RCC 7860 (cell line): ENCODE measurements around the gene CHKA.

Source experiments
- DNase-seq: peaks from one replicate; pipeline ENCODE4 v3.0.0-alpha.2; 2015; ENCODE audit warnings: low spot score
- FAIRE-seq: peaks from 2 replicates; lab custom pipeline; 2012; peaks lifted over from hg19 to GRCh38; lab: Jason Lieb, UNC

CHKA gene

GRCh38 chr11:68143310-68143689 lies 22.1 kb upstream of the CHKA start:
- FAIRE-seq: no peak
- DNase-seq: no peak

- FAIRE-seq (no peak), DNase-seq (no peak)
Measured at GRCh38 chr11:68142441-68143309, 21.5 kb upstream of the CHKA start.

GRCh38 chr11:68142028-68142412 lies 20.8 kb upstream of the CHKA start:
- peak; percentile 55 for FAIRE-seq

GRCh38 chr11:68141246-68142027 lies 20.2 kb upstream of the CHKA start:
- DNase-seq (no peak), FAIRE-seq (no peak)

More at GRCh38 chr11:68142028-68142412, 20.8 kb upstream of the CHKA start:
- DNase-seq: peak; percentile 22

GRCh38 chr11:68140496-68141245 lies 19.5 kb upstream of the CHKA start:
- FAIRE-seq (no peak), DNase-seq (no peak)

- FAIRE-seq (no peak), DNase-seq (no peak)
Measured at GRCh38 chr11:68138237-68138636, 17.0 kb upstream of the CHKA start.

GRCh38 chr11:68137833-68138232 lies 16.6 kb upstream of the CHKA start:
- FAIRE-seq (no peak), DNase-seq (no peak)

- FAIRE-seq: no peak
- no peak for DNase-seq
Measured at GRCh38 chr11:68136866-68137265, 15.7 kb upstream of the CHKA start.

- no peak for FAIRE-seq
- no peak for DNase-seq
Measured at GRCh38 chr11:68135161-68135560, 14.0 kb upstream of the CHKA start.

- DNase-seq (no peak), FAIRE-seq (no peak)
Measured at GRCh38 chr11:68133761-68134160, 12.6 kb upstream of the CHKA start.

GRCh38 chr11:68130121-68130520 lies 8.9 kb upstream of the CHKA start:
- DNase-seq: no peak
- no peak for FAIRE-seq

GRCh38 chr11:68128682-68129327 lies 7.6 kb upstream of the CHKA start:
- no peak for FAIRE-seq

GRCh38 chr11:68127714-68128681 lies 6.8 kb upstream of the CHKA start:
- DNase-seq: no peak
- no peak for FAIRE-seq

More at GRCh38 chr11:68128682-68129327, 7.6 kb upstream of the CHKA start:
- DNase-seq: no peak

- FAIRE-seq (no peak), DNase-seq (no peak)
Measured at GRCh38 chr11:68125164-68125563, 4.0 kb upstream of the CHKA start.

- DNase-seq: no peak
- no peak for FAIRE-seq
Measured at GRCh38 chr11:68122936-68123539, 1.9 kb upstream of the CHKA start.

- DNase-seq: no peak
- FAIRE-seq: no peak
Measured at GRCh38 chr11:68120273-68121066, 718 bp downstream of the CHKA start.

GRCh38 chr11:68118706-68119448 lies 2.3 kb downstream of the CHKA start:
- FAIRE-seq (no peak), DNase-seq (no peak)
